Fibroblast of lung (primary cell): ENCODE measurements around the gene FAM20C. TPM values are rescaled to one million over a fixed set of nuclear protein-coding genes. Genes with fewer than 3 reads are reported as not detected.

ENCODE experiments used
- DNase-seq, 2 donors: peaks; one replicate each; pipeline versions ENCODE4 v3.0.0 to v3.0.0-alpha.2; 2010; ENCODE audit warnings: low read depth in 2 of 2
- H2AFZ ChIP-seq: 2 replicates; pipeline ENCODE4 v1.5.1; 2012; ENCODE audit warnings: low read length, control low read depth, inconsistent platforms
- H3K27ac ChIP-seq: 2 replicates; pipeline ENCODE4 v1.5.1; 2011; ENCODE audit warnings: low read length, control low read depth; ENCODE audit not compliant: insufficient read depth
- H3K27me3 ChIP-seq: 2 replicates; pipeline ENCODE4 v1.5.1; 2011; ENCODE audit warnings: mild to moderate bottlenecking, low read length; ENCODE audit not compliant: control insufficient read depth, insufficient read depth
- H3K36me3 ChIP-seq: 2 replicates; pipeline ENCODE4 v1.5.1; 2011; ENCODE audit warnings: low read length; ENCODE audit not compliant: control insufficient read depth, insufficient read depth
- H3K4me1 ChIP-seq: 2 replicates; pipeline ENCODE4 v1.5.1; 2011; ENCODE audit warnings: low read length; ENCODE audit not compliant: control insufficient read depth, insufficient read depth; ENCODE audit errors: extremely low read depth
- H3K4me2 ChIP-seq: 2 replicates; pipeline ENCODE4 v1.5.1; 2011; ENCODE audit warnings: low read length, control low read depth; ENCODE audit not compliant: insufficient read depth; ENCODE audit errors: extremely low read depth
- H3K4me3 ChIP-seq, 4 experiments: fragments of 200-600 bp in 1 of 4; sonication (generic) in 1 of 4; replicated peaks in 1 of 4; 2 replicates each; pipeline ENCODE4 v1.5.1; 2011 to 2016; ENCODE audit warnings: low read length in 4 of 4, low read depth in 3 of 4, mild to moderate bottlenecking in 3 of 4, control low read depth in 2 of 4, inconsistent platforms in 1 of 4, mixed read lengths in 1 of 4; ENCODE audit not compliant: insufficient read depth in 1 of 4; ENCODE audit errors: control extremely low read depth in 1 of 4
- H3K79me2 ChIP-seq: 2 replicates; pipeline ENCODE4 v1.5.1; 2012; ENCODE audit warnings: mild to moderate bottlenecking, low read length, inconsistent platforms; ENCODE audit not compliant: control insufficient read depth, insufficient read depth
- H3K9ac ChIP-seq: 2 replicates; pipeline ENCODE4 v1.5.1; 2011; ENCODE audit warnings: mild to moderate bottlenecking, low read length, control low read depth; ENCODE audit not compliant: insufficient read depth
- H3K9me3 ChIP-seq: 2 replicates; pipeline ENCODE4 v1.5.1; 2012; ENCODE audit warnings: low read depth, low read length; ENCODE audit not compliant: control insufficient read depth, insufficient read depth
- H4K20me1 ChIP-seq: 2 replicates; pipeline ENCODE4 v1.5.1; 2011; ENCODE audit warnings: low read length; ENCODE audit not compliant: control insufficient read depth, insufficient read depth; ENCODE audit errors: extremely low read depth
- EZH2 ChIP-seq: IDR thresholded peaks from 2 replicates; pipeline ENCODE4 v1.5.1; 2012; ENCODE audit warnings: low read length, control low read depth, mild to moderate bottlenecking; ENCODE audit errors: missing control alignments
- polyA plus RNA-seq, 2 donors: library from polyadenylated mRNA; depleted of rRNA in 1 of 2; stranded (reverse) in 1 of 2; unstranded in 1 of 2; fragments of >200 nt; gene quantifications; 2 replicates each; pipeline ENCODE4 v1.2.1, GENCODE V29; 2011 to 2012; ENCODE audit warnings: missing spikeins in 1 of 2
- total RNA-seq: library from RNA; depleted of rRNA; stranded (reverse); fragments of >200 nt; gene quantifications from 2 replicates; pipeline ENCODE4 v1.2.1, GENCODE V29; 2014
- TF ChIP-seq, protein P1 (sequence below), 2 donors: IDR thresholded peaks in 1 of 2; conservative IDR thresholded peaks in 1 of 2; 1 replicate in 1 of 2; 2 replicates in 1 of 2; pipeline ENCODE4 v1.5.1; 2011 to 2012; ENCODE audit warnings: low read length in 2 of 2, control low read depth in 1 of 2, inconsistent platforms in 1 of 2, low read depth in 1 of 2, mild to moderate bottlenecking in 1 of 2

Gene FAM20C
- total and polyA plus RNA-seq, 2 donors (not counting 1 experiment from before 2014, with no cell fraction given) = 31.8 to 70.7 TPM

DNA sequence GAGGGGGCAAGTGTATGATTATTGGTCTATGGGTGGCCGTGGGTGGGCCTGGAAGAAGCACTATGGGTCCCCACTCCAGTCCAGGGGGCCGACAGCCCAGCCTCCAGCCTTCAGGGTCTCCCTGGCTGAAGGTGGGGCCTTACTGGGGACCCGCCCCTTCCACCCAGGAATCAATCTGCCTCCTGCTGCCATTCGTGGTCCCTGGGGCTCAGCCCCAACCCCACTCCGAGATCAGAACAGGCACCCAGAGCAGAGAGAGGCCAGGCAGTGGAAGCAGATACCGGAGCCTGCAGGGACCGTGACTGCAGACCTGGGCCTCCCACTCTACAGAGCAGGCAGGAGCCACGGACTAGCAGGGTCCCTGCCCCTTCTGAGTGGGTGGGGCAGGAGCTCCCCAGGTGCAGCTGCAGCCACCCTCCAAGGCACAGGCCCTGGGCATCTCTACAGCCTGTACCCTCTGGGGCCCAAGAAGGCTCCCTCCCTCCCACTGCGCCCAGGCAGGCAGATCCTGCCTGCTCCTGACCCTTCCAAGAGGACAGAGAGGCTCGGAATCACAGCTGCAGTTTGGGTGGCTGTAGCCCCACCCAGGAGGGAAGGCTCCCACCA lies 84.0 kb downstream of the FAM20C start:
- Histone ChIP-seq H3K4me3 (no peak overlapping the region), H2AFZ (no peak overlapping the region), H3K79me2 (no peaks in the 10 kb centered on the region), H3K4me2 (no peak overlapping the region), H3K4me1 (no peaks in the 10 kb centered on the region), H3K9ac (no peak overlapping the region), H3K27ac (no peak overlapping the region), H3K9me3 (no peaks in the 10 kb centered on the region), H3K36me3 (no peaks in the 10 kb centered on the region), H4K20me1 (no peaks in the 10 kb centered on the region), H3K27me3 (peaks cover 4% of the 10 kb centered on the region)
- TF ChIP-seq, protein P1, sequence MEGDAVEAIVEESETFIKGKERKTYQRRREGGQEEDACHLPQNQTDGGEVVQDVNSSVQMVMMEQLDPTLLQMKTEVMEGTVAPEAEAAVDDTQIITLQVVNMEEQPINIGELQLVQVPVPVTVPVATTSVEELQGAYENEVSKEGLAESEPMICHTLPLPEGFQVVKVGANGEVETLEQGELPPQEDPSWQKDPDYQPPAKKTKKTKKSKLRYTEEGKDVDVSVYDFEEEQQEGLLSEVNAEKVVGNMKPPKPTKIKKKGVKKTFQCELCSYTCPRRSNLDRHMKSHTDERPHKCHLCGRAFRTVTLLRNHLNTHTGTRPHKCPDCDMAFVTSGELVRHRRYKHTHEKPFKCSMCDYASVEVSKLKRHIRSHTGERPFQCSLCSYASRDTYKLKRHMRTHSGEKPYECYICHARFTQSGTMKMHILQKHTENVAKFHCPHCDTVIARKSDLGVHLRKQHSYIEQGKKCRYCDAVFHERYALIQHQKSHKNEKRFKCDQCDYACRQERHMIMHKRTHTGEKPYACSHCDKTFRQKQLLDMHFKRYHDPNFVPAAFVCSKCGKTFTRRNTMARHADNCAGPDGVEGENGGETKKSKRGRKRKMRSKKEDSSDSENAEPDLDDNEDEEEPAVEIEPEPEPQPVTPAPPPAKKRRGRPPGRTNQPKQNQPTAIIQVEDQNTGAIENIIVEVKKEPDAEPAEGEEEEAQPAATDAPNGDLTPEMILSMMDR (conservative IDR thresholded peaks at IDR 0.05 in 1 of 2, IDR thresholded peaks at IDR 0.05 in 1 of 2; ENCODE audit: low read depth in 1 of 2, low read length in 2 of 2) = no peak
- TF ChIP-seq EZH2 = no peak
- DNase-seq = no peak

DNA sequence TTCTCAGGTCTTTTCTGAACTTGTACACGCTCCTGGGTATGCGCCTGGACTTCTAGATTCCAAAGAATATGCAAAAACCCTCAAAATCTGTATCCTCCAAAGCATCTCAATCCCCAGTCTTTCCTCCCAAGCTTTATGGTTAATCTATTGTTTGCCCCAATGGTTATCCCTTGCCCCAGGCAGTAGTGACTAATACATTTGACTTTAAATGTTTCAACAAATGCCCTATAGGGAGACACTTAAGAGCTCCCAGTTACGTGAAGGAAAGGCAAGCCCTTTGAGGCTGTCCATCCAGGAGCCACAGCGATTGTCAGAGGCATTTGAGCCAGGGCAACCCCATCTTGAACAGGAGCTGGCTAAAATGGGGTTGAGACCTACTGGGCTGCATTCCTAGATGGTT lies 84.9 kb downstream of the FAM20C start:
- no peak overlapping the region for H2AFZ ChIP-seq
- no peaks in the 10 kb centered on the region for H3K36me3 ChIP-seq
- H3K4me2 ChIP-seq = no peak overlapping the region
- DNase-seq = no peak
- peaks cover 4% of the 10 kb centered on the region for H3K27me3 ChIP-seq
- no peaks in the 10 kb centered on the region for H3K4me1 ChIP-seq
- H3K9me3 ChIP-seq = no peaks in the 10 kb centered on the region
- H3K9ac ChIP-seq = no peak overlapping the region
- H4K20me1 ChIP-seq = no peaks in the 10 kb centered on the region
- TF ChIP-seq EZH2 = no peak
- TF ChIP-seq, protein P1 (conservative IDR thresholded peaks at IDR 0.05 in 1 of 2, IDR thresholded peaks at IDR 0.05 in 1 of 2; ENCODE audit: low read depth in 1 of 2, low read length in 2 of 2) = no peak
- H3K4me3 ChIP-seq = no peak overlapping the region
- H3K79me2 ChIP-seq = no peaks in the 10 kb centered on the region
- H3K27ac ChIP-seq = no peak overlapping the region

DNA sequence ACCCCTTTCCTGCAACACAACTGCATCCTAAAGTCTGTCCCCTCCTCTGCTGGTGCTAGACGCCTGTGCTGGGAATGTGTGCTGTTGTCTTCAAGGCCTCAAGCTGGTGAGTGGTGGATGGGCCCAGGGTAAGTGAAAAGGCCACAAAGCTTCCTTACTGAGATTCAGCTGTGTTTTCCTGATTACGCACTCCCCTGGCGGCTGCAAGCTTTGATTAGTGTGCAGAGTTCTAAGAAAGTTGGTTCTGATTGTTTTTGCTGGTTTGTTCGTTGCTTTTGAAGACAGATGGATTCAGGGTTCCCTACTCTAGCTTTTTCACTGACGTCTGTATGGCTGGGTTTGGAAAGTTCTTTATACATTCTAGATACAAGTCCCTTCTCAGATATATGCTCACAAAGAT lies 85.7 kb downstream of the FAM20C start:
- no peak for DNase-seq
- Histone ChIP-seq H3K4me2 (no peak overlapping the region), H3K4me3 (no peak overlapping the region), H3K4me1 (no peaks in the 10 kb centered on the region), H3K27ac (no peak overlapping the region), H3K27me3 (peaks cover 4% of the 10 kb centered on the region), H3K79me2 (no peaks in the 10 kb centered on the region), H3K36me3 (no peaks in the 10 kb centered on the region), H4K20me1 (no peaks in the 10 kb centered on the region), H3K9ac (no peak overlapping the region), H2AFZ (no peak overlapping the region), H3K9me3 (no peaks in the 10 kb centered on the region)
- no peak for TF ChIP-seq EZH2
- TF ChIP-seq, protein P1 (conservative IDR thresholded peaks at IDR 0.05 in 1 of 2, IDR thresholded peaks at IDR 0.05 in 1 of 2; ENCODE audit: low read depth in 1 of 2, low read length in 2 of 2) = no peak
